HepG2 (cell line): ENCODE results near the gene CEP76. TPM values are rescaled to one million over a fixed set of nuclear protein-coding genes. Genes with fewer than 3 reads are reported as not detected.

Experiments
- ATF4 ChIP-seq, 2 experiments: fragments of 450-650 bp in 1 of 2; sonication (generic) in 1 of 2; formaldehyde crosslinking; IDR thresholded peaks; 2 replicates each; pipeline versions ENCODE4 v1.5.0 to v1.8.0; 2020 to 2022; ENCODE audit warnings: mild to moderate bottlenecking in 1 of 2, missing genetic modification reagents in 1 of 2
- CBX1 ChIP-seq: IDR thresholded peaks from one replicate; pipeline ENCODE4 v1.6.1; 2016; ENCODE audit warnings: antibody characterized with exemption, low read depth
- FOSL1 ChIP-seq: sonication (generic); formaldehyde crosslinking; IDR thresholded peaks from 2 replicates; pipeline ENCODE4 v1.9.0; 2021; ENCODE audit warnings: missing genetic modification reagents, borderline replicate concordance
- HNF4G ChIP-seq, 2 experiments: sonication (generic) in 1 of 2; formaldehyde crosslinking in 1 of 2; IDR thresholded peaks; 2 replicates each; pipeline versions ENCODE4 v1.4.0 to v1.6.1; 2011 to 2020; ENCODE audit warnings: borderline replicate concordance in 2 of 2, low read depth in 2 of 2, mild to moderate bottlenecking in 2 of 2, low read length in 1 of 2, missing genetic modification reagents in 1 of 2, moderate library complexity in 1 of 2
- HNRNPLL ChIP-seq: fragments of 200-400 bp; formaldehyde crosslinking; IDR thresholded peaks from 2 replicates; pipeline ENCODE4 v1.6.1; 2017; ENCODE audit warnings: mild to moderate bottlenecking, low read depth, low read length; ENCODE audit not compliant: poor library complexity, severe bottlenecking
- HNRNPUL1 ChIP-seq: fragments of 200-400 bp; formaldehyde crosslinking; IDR thresholded peaks from 2 replicates; pipeline ENCODE4 v1.6.1; 2017; ENCODE audit warnings: low read depth, mild to moderate bottlenecking, low read length, moderate library complexity
- KAT7 ChIP-seq: IDR thresholded peaks from 2 replicates; pipeline ENCODE4 v1.6.1; 2018; ENCODE audit warnings: borderline replicate concordance, missing compliant biosample characterization
- MED13 ChIP-seq: sonication (generic); formaldehyde crosslinking; IDR thresholded peaks from 2 replicates; pipeline ENCODE4 v1.5.0; 2020; ENCODE audit warnings: missing genetic modification reagents
- MED8 ChIP-seq: sonication (generic); formaldehyde crosslinking; IDR thresholded peaks from 2 replicates; pipeline ENCODE4 v1.8.1; 2023; ENCODE audit warnings: mild to moderate bottlenecking, missing genetic modification reagents; ENCODE audit not compliant: insufficient replicate concordance
- NFE2L1 ChIP-seq: sonication (generic); formaldehyde crosslinking; IDR thresholded peaks from 2 replicates; pipeline ENCODE4 v1.4.0; 2020; ENCODE audit warnings: missing genetic modification reagents, mild to moderate bottlenecking, borderline replicate concordance
- POGK ChIP-seq: sonication (generic); formaldehyde crosslinking; conservative IDR thresholded peaks from 2 replicates; pipeline ENCODE4 v1.8.0; 2022; ENCODE audit warnings: mild to moderate bottlenecking, moderate library complexity, missing genetic modification reagents
- RNF219 ChIP-seq: sonication (generic); formaldehyde crosslinking; IDR thresholded peaks from 2 replicates; pipeline ENCODE4 v1.5.0; 2020; ENCODE audit warnings: mild to moderate bottlenecking, missing genetic modification reagents
- TEAD3 ChIP-seq: optimal IDR thresholded peaks from 2 replicates; pipeline ENCODE3; 2016; ENCODE audit warnings: borderline replicate concordance
- ZBTB37 ChIP-seq: sonication (generic); formaldehyde crosslinking; IDR thresholded peaks from 2 replicates; pipeline ENCODE4 v1.4.0; 2020; ENCODE audit warnings: mild to moderate bottlenecking, missing genetic modification reagents
- ZMYM4 ChIP-seq: sonication (generic); formaldehyde crosslinking; IDR thresholded peaks from 2 replicates; pipeline ENCODE4 v1.8.1; 2023; ENCODE audit warnings: mild to moderate bottlenecking, missing genetic modification reagents
- ZNF329 ChIP-seq: sonication (generic); formaldehyde crosslinking; IDR thresholded peaks from 2 replicates; pipeline ENCODE4 v1.9.0; 2021; ENCODE audit warnings: low read depth, mild to moderate bottlenecking, missing genetic modification reagents
- ZNF333 ChIP-seq: sonication (generic); formaldehyde crosslinking; IDR thresholded peaks from 2 replicates; pipeline ENCODE4 v1.4.0; 2020; ENCODE audit warnings: mild to moderate bottlenecking, missing genetic modification reagents, borderline replicate concordance
- ZNF343 ChIP-seq: sonication (generic); formaldehyde crosslinking; IDR thresholded peaks from 2 replicates; pipeline ENCODE4 v1.4.0; 2020; ENCODE audit warnings: mild to moderate bottlenecking, missing genetic modification reagents
- ZNF749 ChIP-seq: sonication (generic); formaldehyde crosslinking; IDR thresholded peaks from 2 replicates; pipeline ENCODE4 v1.8.0; 2022; ENCODE audit warnings: mild to moderate bottlenecking, missing genetic modification reagents, moderate library complexity, borderline replicate concordance
- polyA plus RNA-seq, 8 experiments: library from polyadenylated mRNA; depleted of rRNA in 3 of 8; stranded (reverse) in 7 of 8; unstranded in 1 of 8; fragments of >200 nt; fragmentation: Illumina TruSeq in 4 of 8; extraction: Trizol in 4 of 8; gene quantifications; 2 replicates each; pipeline versions ENCODE4 v1.2.1 to v1.2.3, GENCODE V29; 2011 to 2016; ENCODE audit warnings: low read depth in 4 of 8, missing spikeins in 1 of 8, mixed read lengths in 1 of 8; ENCODE audit not compliant: insufficient read depth in 1 of 8
- total RNA-seq, 5 experiments: library from RNA; depleted of rRNA; stranded (reverse); fragments of >200 nt; fragmentation: Illumina TruSeq; extraction: Trizol; gene quantifications; 2 replicates each; pipeline ENCODE4 v1.2.3, GENCODE V29; 2016; ENCODE audit warnings: low read depth in 1 of 5
- TF ChIP-seq, protein P1 (sequence below): fragments of 450-650 bp; IDR thresholded peaks from 2 replicates; pipeline ENCODE4 v1.6.1; 2016

CEP76 gene
- total and polyA plus RNA-seq, 2 of the 13 experiments (the other 11 are each of a cell fraction or from before 2014, with no cell fraction given), result 13.9 to 15.1 TPM

DNA sequence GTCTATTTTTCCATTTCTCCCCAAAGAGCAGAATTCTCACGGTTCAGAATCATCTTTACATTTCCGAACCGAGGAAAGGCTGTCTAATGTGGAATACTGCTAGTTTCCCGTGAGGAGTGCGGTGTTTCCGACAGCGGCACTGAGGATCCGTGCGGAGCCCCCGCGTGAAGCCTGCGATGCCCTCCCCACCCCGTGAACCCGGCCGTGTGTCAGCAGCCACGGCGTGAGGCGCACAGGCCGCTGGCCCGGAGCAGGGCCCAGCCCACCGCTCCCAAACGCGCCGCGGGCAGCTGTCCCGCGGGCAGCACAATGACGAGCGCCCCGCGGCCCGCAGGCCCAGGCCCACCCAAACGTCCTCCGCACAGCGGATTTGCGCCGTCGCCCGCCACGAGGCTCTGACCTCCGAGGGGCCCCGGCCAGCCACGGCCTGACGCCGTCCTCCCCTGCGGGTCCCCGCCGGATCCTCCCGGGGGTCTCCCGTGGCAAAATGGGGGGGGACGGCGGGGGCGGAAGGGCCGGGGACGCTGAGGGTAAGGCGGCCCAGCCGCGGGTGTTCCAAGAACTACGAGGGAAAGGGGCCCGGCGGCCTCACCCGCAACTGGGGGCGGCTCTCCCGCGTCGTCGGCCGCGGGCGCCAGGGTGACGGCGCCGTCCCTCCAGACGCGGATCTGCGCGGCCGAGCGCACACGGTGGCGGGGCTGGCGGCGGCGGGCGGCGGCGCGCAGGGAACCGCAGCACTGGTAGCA lies 45.4 kb downstream of the CEP76 start (continued):
- TF ChIP-seq CBX1 (no peak), TEAD3 (no peak), MED13 (CRISPR knock-in tag) (no peak), MED8 (CRISPR knock-in tag) (no peak), ZMYM4 (peak; percentile 47; the same call in 1 of the 2 replicates), ZNF329 (no peak), HNRNPUL1 (no peak), ZNF343 (0 out of 2 replicates have a peak, but pooled peaks have one; percentile 26), ZBTB37 (CRISPR knock-in tag) (no peak), ATF4 (CRISPR knock-in tag; IDR thresholded peaks at IDR 0.05) (no peak), HNF4G (IDR thresholded peaks at IDR 0.05; ENCODE audit: borderline replicate concordance, low read depth, low read length) (no peak), HNF4G (CRISPR knock-in tag; IDR thresholded peaks at IDR 0.05; ENCODE audit: borderline replicate concordance, low read depth) (peak; percentile 53; the same call in 1 of the 2 replicates), POGK (CRISPR knock-in tag) (peak; percentile 66; the same call in 1 of the 2 replicates), HNRNPLL (no peak), ZNF749 (CRISPR knock-in tag) (no peak), KAT7 (CRISPR knock-in tag) (no peak), ZNF333 (CRISPR knock-in tag) (no peak), FOSL1 (no peak), RNF219 (CRISPR knock-in tag) (no peak; the same call in 1 of the 2 replicates), NFE2L1 (CRISPR knock-in tag) (no peak)
- TF ChIP-seq, protein P1, sequence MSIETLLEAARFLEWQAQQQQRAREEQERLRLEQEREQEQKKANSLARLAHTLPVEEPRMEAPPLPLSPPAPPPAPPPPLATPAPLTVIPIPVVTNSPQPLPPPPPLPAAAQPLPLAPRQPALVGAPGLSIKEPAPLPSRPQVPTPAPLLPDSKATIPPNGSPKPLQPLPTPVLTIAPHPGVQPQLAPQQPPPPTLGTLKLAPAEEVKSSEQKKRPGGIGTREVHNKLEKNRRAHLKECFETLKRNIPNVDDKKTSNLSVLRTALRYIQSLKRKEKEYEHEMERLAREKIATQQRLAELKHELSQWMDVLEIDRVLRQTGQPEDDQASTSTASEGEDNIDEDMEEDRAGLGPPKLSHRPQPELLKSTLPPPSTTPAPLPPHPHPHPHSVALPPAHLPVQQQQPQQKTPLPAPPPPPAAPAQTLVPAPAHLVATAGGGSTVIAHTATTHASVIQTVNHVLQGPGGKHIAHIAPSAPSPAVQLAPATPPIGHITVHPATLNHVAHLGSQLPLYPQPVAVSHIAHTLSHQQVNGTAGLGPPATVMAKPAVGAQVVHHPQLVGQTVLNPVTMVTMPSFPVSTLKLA, result no peak
